Neural crest cell (in vitro differentiated cells): ENCODE data around the gene SCN8A. TPM values are rescaled to one million over a fixed set of nuclear protein-coding genes. Genes with fewer than 3 reads are reported as not detected.

Experiments
- DNase-seq: peaks from one replicate; pipeline ENCODE4 v3.0.0; 2021; ENCODE audit warnings: low read depth, mixed read lengths, low spot score
- H3K27ac Mint-ChIP-seq: one replicate; pipeline ENCODE4 v1.8.0; 2021; ENCODE audit warnings: mild to moderate bottlenecking, mixed read lengths; ENCODE audit not compliant: unreplicated experiment
- H3K27me3 Mint-ChIP-seq: 2 replicates; pipeline ENCODE4 v1.8.0; 2021; ENCODE audit warnings: low read depth, mild to moderate bottlenecking, mixed read lengths
- H3K36me3 Mint-ChIP-seq: 2 replicates; pipeline ENCODE4 v1.8.0; 2021; ENCODE audit warnings: low read depth, mild to moderate bottlenecking, mixed read lengths
- H3K4me1 Mint-ChIP-seq: 2 replicates; pipeline ENCODE4 v1.8.0; 2021; ENCODE audit warnings: mixed read lengths
- H3K4me3 Mint-ChIP-seq: one replicate; pipeline ENCODE4 v1.8.0; 2021; ENCODE audit warnings: mild to moderate bottlenecking, mixed read lengths
- H3K9me3 Mint-ChIP-seq: 2 replicates; pipeline ENCODE4 v1.8.0; 2021; ENCODE audit warnings: mixed read lengths
- CTCF ChIP-seq: fragments of 200-600 bp; sonication (generic); conservative IDR thresholded peaks from 2 replicates; pipeline ENCODE4 v1.5.0; 2021; ENCODE audit warnings: antibody characterized with exemption, mild to moderate bottlenecking
- total RNA-seq: library from RNA; stranded (reverse); gene quantifications from 2 replicates; pipeline ENCODE4 v1.2.1, GENCODE V29; 2021

SCN8A gene
- total RNA-seq, 1 donor from 2014 or later: 13.0 TPM

GRCh38 chr12:51753980-51754675 is 163.1 kb downstream of the SCN8A start:
- no peak overlapping the region for H3K27ac Mint-ChIP-seq
- no peak for DNase-seq
- H3K27me3 Mint-ChIP-seq: no peaks in the 10 kb centered on the region
- TF ChIP-seq CTCF: no peak
- H3K36me3 Mint-ChIP-seq: peaks cover 18% of the 10 kb centered on the region
- H3K9me3 Mint-ChIP-seq: no peaks in the 10 kb centered on the region
- no peak overlapping the region for H3K4me3 Mint-ChIP-seq
- H3K4me1 Mint-ChIP-seq: no peaks in the 10 kb centered on the region

- no peak for DNase-seq
- no peak overlapping the region for H3K4me3 Mint-ChIP-seq
- no peak for TF ChIP-seq CTCF
- no peak overlapping the region for H3K27ac Mint-ChIP-seq
- H3K4me1 Mint-ChIP-seq: peaks cover 6% of the 10 kb centered on the region
- H3K9me3 Mint-ChIP-seq: no peaks in the 10 kb centered on the region
- peaks cover 18% of the 10 kb centered on the region for H3K36me3 Mint-ChIP-seq
- H3K27me3 Mint-ChIP-seq: no peaks in the 10 kb centered on the region
Measured at GRCh38 chr12:51755251-51755650, 164.2 kb downstream of the SCN8A start.

- Mint-ChIP-seq H3K27me3 (no peaks in the 10 kb centered on the region), H3K36me3 (peaks cover 5% of the 10 kb centered on the region), H3K27ac (no peak overlapping the region), H3K9me3 (no peaks in the 10 kb centered on the region), H3K4me3 (no peak overlapping the region), H3K4me1 (peaks cover 9% of the 10 kb centered on the region)
- TF ChIP-seq CTCF: no peak
- no peak for DNase-seq
Measured at GRCh38 chr12:51759175-51759574, 168.1 kb downstream of the SCN8A start.

GRCh38 chr12:51759695-51760094 is 168.7 kb downstream of the SCN8A start:
- peaks cover 9% of the 10 kb centered on the region for H3K4me1 Mint-ChIP-seq
- no peak for DNase-seq
- TF ChIP-seq CTCF: no peak
- H3K36me3 Mint-ChIP-seq: peaks cover 5% of the 10 kb centered on the region
- H3K27ac Mint-ChIP-seq: peak overlapping the region; percentile 6
- H3K9me3 Mint-ChIP-seq: no peaks in the 10 kb centered on the region
- H3K4me3 Mint-ChIP-seq: no peak overlapping the region
- no peaks in the 10 kb centered on the region for H3K27me3 Mint-ChIP-seq

GRCh38 chr12:51760231-51760630 is 169.2 kb downstream of the SCN8A start:
- Mint-ChIP-seq H3K4me1 (peaks cover 9% of the 10 kb centered on the region), H3K36me3 (peaks cover 7% of the 10 kb centered on the region), H3K9me3 (no peaks in the 10 kb centered on the region), H3K27ac (peak overlapping the region; percentile 13), H3K27me3 (no peaks in the 10 kb centered on the region), H3K4me3 (no peak overlapping the region)
- TF ChIP-seq CTCF: no peak
- no peak for DNase-seq
